Osteoblast (primary cell): ENCODE results near the gene GPALPP1. TPM values are rescaled to one million over a fixed set of nuclear protein-coding genes. Genes with fewer than 3 reads are reported as not detected.

Experiments used
- DNase-seq: peaks from one replicate; pipeline ENCODE4 v3.0.0; 2011; ENCODE audit warnings: low spot score, mixed read lengths; ENCODE audit not compliant: insufficient read length; ENCODE audit errors: missing footprints
- H2AFZ ChIP-seq: 2 replicates; pipeline ENCODE4 v1.6.0; 2011; ENCODE audit warnings: mild to moderate bottlenecking, low read length
- H3K27ac ChIP-seq: 2 replicates; pipeline ENCODE4 v1.5.1; 2011; ENCODE audit warnings: mild to moderate bottlenecking, low read depth, low read length, moderate library complexity
- H3K27me3 ChIP-seq: 2 replicates; pipeline ENCODE4 v1.6.0; 2012; ENCODE audit warnings: mild to moderate bottlenecking, control low read depth, inconsistent platforms, low read length, moderate library complexity; ENCODE audit not compliant: insufficient read depth
- H3K36me3 ChIP-seq: 2 replicates; pipeline ENCODE4 v1.5.1; 2011; ENCODE audit warnings: mild to moderate bottlenecking, low read length, control low read depth, moderate library complexity; ENCODE audit not compliant: insufficient read depth
- H3K4me1 ChIP-seq: 2 replicates; pipeline ENCODE4 v1.5.1; 2011; ENCODE audit warnings: mild to moderate bottlenecking, low read length, control low read depth, moderate library complexity; ENCODE audit not compliant: insufficient read depth
- H3K4me2 ChIP-seq: 2 replicates; pipeline ENCODE4 v1.6.0; 2011; ENCODE audit warnings: mild to moderate bottlenecking, low read length; ENCODE audit not compliant: insufficient read depth
- H3K4me3 ChIP-seq: fragments of 200-600 bp; sonication (generic); 3 replicates; pipeline ENCODE4 v1.5.1; 2012; ENCODE audit warnings: mild to moderate bottlenecking, low read length, inconsistent platforms; ENCODE audit not compliant: insufficient read depth
- H3K79me2 ChIP-seq: 2 replicates; pipeline ENCODE4 v1.6.0; 2012; ENCODE audit warnings: mild to moderate bottlenecking, low read length, control low read depth, inconsistent platforms; ENCODE audit not compliant: insufficient read depth
- H3K9me3 ChIP-seq: 2 replicates; pipeline ENCODE4 v1.5.1; 2011; ENCODE audit warnings: low read depth, low read length, control low read depth
- H4K20me1 ChIP-seq: 2 replicates; pipeline ENCODE4 v1.6.0; 2012; ENCODE audit warnings: mild to moderate bottlenecking, low read length, control low read depth; ENCODE audit not compliant: insufficient read depth
- CTCF ChIP-seq: IDR thresholded peaks from 2 replicates; pipeline ENCODE4 v1.5.1; 2011; ENCODE audit warnings: mild to moderate bottlenecking, low read depth, low read length, moderate library complexity; ENCODE audit errors: extremely low read depth
- total RNA-seq: library from RNA; depleted of rRNA; stranded (reverse); fragments of >200 nt; gene quantifications from 2 replicates; pipeline ENCODE4 v1.2.3, GENCODE V29; 2012

GPALPP1 gene
- total RNA-seq, 1 donor, result 25.0 TPM

DNA sequence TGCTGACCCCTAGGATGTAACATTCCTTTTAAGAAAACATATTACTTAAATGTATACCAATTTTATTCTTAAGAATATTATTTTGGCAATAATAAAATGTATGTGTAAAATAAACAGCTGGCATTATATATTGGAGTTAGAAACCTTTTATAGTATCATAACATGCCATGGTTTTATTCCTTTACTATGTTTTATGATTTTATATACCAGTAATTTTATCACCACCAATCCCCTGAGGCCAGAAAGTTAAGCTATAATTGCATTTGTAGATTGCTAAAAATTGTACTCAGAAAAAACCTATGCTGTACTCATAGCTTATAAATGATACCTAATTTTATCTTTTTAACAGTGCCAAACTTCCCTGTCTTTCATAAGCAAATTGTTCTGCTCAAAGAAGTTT lies 17.9 kb downstream of the GPALPP1 start:
- TF ChIP-seq CTCF, result no peak
- Histone ChIP-seq H3K4me3 (no peak overlapping the region), H3K79me2 (no peaks in the 10 kb centered on the region), H2AFZ (no peak overlapping the region), H3K27ac (no peak overlapping the region), H3K27me3 (no peaks in the 10 kb centered on the region), H3K9me3 (no peaks in the 10 kb centered on the region), H3K4me1 (no peaks in the 10 kb centered on the region), H3K4me2 (no peak overlapping the region), H3K36me3 (peaks cover 34% of the 10 kb centered on the region), H4K20me1 (no peaks in the 10 kb centered on the region)
- DNase-seq, result no peak

DNA sequence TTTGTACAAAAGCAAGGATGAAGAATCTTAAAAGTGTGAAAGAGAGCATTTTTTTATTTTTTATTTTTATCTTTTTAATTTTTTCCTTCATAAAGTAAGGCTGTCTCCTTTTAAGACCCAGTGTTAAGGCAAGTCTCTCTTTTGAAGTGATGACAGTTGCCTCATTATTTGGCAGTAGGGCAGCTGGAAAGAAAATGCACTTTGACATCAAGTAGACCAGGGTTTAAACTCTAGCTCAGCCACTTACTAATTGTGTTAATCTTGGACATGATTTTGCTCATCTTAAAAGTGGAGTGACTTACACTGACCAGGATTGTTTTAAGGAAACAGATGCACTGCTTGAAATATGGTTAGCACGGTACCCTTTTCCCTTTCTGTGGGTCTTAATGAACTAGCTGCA lies 18.5 kb downstream of the GPALPP1 start:
- no peaks in the 10 kb centered on the region for H3K27me3 ChIP-seq
- H3K9me3 ChIP-seq, result no peaks in the 10 kb centered on the region
- no peaks in the 10 kb centered on the region for H3K4me1 ChIP-seq
- no peaks in the 10 kb centered on the region for H3K79me2 ChIP-seq
- TF ChIP-seq CTCF, result no peak
- no peak overlapping the region for H3K27ac ChIP-seq
- H3K4me2 ChIP-seq, result no peak overlapping the region
- H2AFZ ChIP-seq, result no peak overlapping the region
- DNase-seq, result no peak
- peaks cover 28% of the 10 kb centered on the region for H3K36me3 ChIP-seq
- H4K20me1 ChIP-seq, result no peaks in the 10 kb centered on the region
- H3K4me3 ChIP-seq, result no peak overlapping the region

DNA sequence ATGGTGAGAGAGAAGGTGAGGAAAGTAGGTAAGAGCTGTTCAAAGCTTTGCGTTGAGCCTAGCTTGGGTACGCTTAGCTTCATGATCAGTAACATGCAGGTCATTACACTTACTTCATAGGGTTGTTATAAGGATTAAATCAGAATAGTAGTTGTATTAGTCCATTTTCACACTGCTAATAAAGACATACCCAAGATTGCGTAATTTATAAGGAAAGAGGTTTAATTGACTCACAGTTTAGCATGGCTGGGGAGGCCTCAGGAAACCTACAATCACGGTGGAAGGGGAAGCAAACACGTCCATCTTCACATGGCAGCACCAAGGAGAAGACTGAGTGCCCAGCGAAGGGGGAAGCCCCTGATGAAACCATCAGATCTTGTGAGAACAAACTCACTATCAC lies 21.9 kb downstream of the GPALPP1 start:
- H3K4me3 ChIP-seq, result no peak overlapping the region
- TF ChIP-seq CTCF, result no peak

DNA sequence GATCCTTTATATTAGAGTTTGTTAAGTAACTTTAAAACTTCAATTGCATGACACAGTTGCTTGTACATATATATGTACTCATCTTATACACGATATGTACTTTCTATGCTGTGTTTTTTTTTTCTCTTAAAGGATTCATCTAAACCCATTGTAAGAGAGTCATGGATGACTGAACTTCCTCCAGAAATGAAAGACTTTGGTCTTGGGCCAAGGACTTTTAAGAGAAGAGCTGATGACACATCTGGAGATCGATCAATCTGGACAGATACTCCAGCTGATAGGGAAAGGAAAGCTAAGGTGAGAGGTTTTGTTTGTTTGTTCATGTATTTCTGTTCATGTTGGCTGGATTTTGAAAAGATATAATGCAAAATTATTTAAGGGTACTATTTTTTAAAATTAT lies 26.0 kb downstream of the GPALPP1 start:
- H3K27ac ChIP-seq, result no peak overlapping the region
- DNase-seq, result peak; percentile 19

More for the DNA sequence above, 21.9 kb downstream of the GPALPP1 start:
- peaks cover 27% of the 10 kb centered on the region for H3K36me3 ChIP-seq
- H3K27me3 ChIP-seq, result no peaks in the 10 kb centered on the region
- no peak overlapping the region for H3K4me2 ChIP-seq
- H2AFZ ChIP-seq, result no peak overlapping the region
- DNase-seq, result no peak
- H3K27ac ChIP-seq, result no peak overlapping the region
- H4K20me1 ChIP-seq, result no peaks in the 10 kb centered on the region
- no peaks in the 10 kb centered on the region for H3K79me2 ChIP-seq
- H3K4me1 ChIP-seq, result no peaks in the 10 kb centered on the region
- H3K9me3 ChIP-seq, result no peaks in the 10 kb centered on the region

More for the DNA sequence above, 26.0 kb downstream of the GPALPP1 start:
- peaks cover 26% of the 10 kb centered on the region for H3K36me3 ChIP-seq
- no peak overlapping the region for H2AFZ ChIP-seq
- H3K4me1 ChIP-seq, result no peaks in the 10 kb centered on the region
- H3K9me3 ChIP-seq, result no peaks in the 10 kb centered on the region
- no peaks in the 10 kb centered on the region for H3K27me3 ChIP-seq
- no peak overlapping the region for H3K4me3 ChIP-seq
- H3K4me2 ChIP-seq, result no peak overlapping the region
- TF ChIP-seq CTCF, result no peak
- H3K79me2 ChIP-seq, result no peaks in the 10 kb centered on the region
- no peaks in the 10 kb centered on the region for H4K20me1 ChIP-seq
